DND-41 (cell line): ENCODE data around the gene ABI3BP.

Experiments
- ATAC-seq: fragments of 200-7000 bp; cut with Tn5 transposase; 3 replicates; pipeline ENCODE4 v1.9.1; 2021; ENCODE audit warnings: low read depth; ENCODE audit not compliant: insufficient read depth
- DNase-seq: peaks from one replicate; pipeline ENCODE4 v3.0.0-alpha.2; 2020
- H2AFZ ChIP-seq: 2 replicates; pipeline ENCODE4 v1.6.0; 2012; ENCODE audit warnings: low read depth, low read length
- H3K27ac ChIP-seq: 2 replicates; pipeline ENCODE4 v1.5.1; 2012; ENCODE audit warnings: low read length, inconsistent platforms
- H3K27me3 ChIP-seq: fragments of 200-600 bp; sonication (generic); 2 replicates; pipeline ENCODE4 v1.6.0; 2012; ENCODE audit warnings: low read length, mild to moderate bottlenecking, inconsistent platforms; ENCODE audit not compliant: insufficient read depth, poor library complexity
- H3K36me3 ChIP-seq: 2 replicates; pipeline ENCODE4 v1.5.1; 2012; ENCODE audit warnings: low read length, inconsistent platforms; ENCODE audit not compliant: insufficient read depth
- H3K4me1 ChIP-seq: 2 replicates; pipeline ENCODE4 v1.5.1; 2012; ENCODE audit warnings: mild to moderate bottlenecking, low read length; ENCODE audit not compliant: insufficient read depth
- H3K4me2 ChIP-seq: 2 replicates; pipeline ENCODE4 v1.6.0; 2012; ENCODE audit warnings: mild to moderate bottlenecking, moderate library complexity, low read length, inconsistent platforms; ENCODE audit not compliant: insufficient read depth
- H3K4me3 ChIP-seq, 2 experiments: fragments of 200-600 bp in 1 of 2; shearing (Covaris generic) in 1 of 2; 2 replicates each; pipeline ENCODE4 v1.5.1; 2012 to 2016; ENCODE audit warnings: inconsistent platforms in 2 of 2, low read length in 2 of 2, mild to moderate bottlenecking in 2 of 2, low read depth in 1 of 2, moderate library complexity in 1 of 2
- H3K79me2 ChIP-seq: 2 replicates; pipeline ENCODE4 v1.6.0; 2012; ENCODE audit warnings: low read length, inconsistent platforms; ENCODE audit not compliant: insufficient read depth
- H3K9ac ChIP-seq: 2 replicates; pipeline ENCODE4 v1.6.0; 2012; ENCODE audit warnings: low read depth, mild to moderate bottlenecking, inconsistent platforms, low read length, moderate library complexity
- H3K9me3 ChIP-seq: 2 replicates; pipeline ENCODE4 v1.5.1; 2012; ENCODE audit warnings: low read length, moderate library complexity, mild to moderate bottlenecking, inconsistent platforms; ENCODE audit not compliant: insufficient read depth, severe bottlenecking
- H4K20me1 ChIP-seq: 2 replicates; pipeline ENCODE4 v1.6.0; 2012; ENCODE audit warnings: low read length; ENCODE audit not compliant: insufficient read depth
- CTCF ChIP-seq: IDR thresholded peaks from 2 replicates; pipeline ENCODE4 v1.5.1; 2012; ENCODE audit warnings: borderline replicate concordance, low read length, moderate library complexity, mild to moderate bottlenecking; ENCODE audit not compliant: poor library complexity, severe bottlenecking; ENCODE audit errors: extremely low read depth
- EZH2 ChIP-seq: IDR thresholded peaks from 3 replicates; pipeline ENCODE4 v1.6.1; 2012; ENCODE audit warnings: borderline replicate concordance, low read depth, mild to moderate bottlenecking, moderate library complexity, low read length, inconsistent platforms; ENCODE audit not compliant: severe bottlenecking

Gene ABI3BP

GRCh38 chr3:100726706-100727105 is 266.5 kb downstream of the ABI3BP start:
- ATAC-seq: 0 out of 3 replicates have a peak, but pooled peaks have one; percentile 19
- Histone ChIP-seq H3K27me3 (no peaks in the 10 kb centered on the region), H3K4me1 (no peaks in the 10 kb centered on the region), H3K9me3 (no peaks in the 10 kb centered on the region), H2AFZ (no peak overlapping the region), H3K27ac (no peak overlapping the region), H3K36me3 (peaks cover 87% of the 10 kb centered on the region), H4K20me1 (peaks cover 34% of the 10 kb centered on the region), H3K9ac (no peak overlapping the region), H3K4me2 (no peak overlapping the region), H3K4me3 (no peak overlapping the region), H3K79me2 (peaks cover 82% of the 10 kb centered on the region)
- TF ChIP-seq EZH2 (no peak), CTCF (no peak)
- no peak for DNase-seq

- TF ChIP-seq EZH2 (no peak), CTCF (no peak)
- ATAC-seq: 0 out of 3 replicates have a peak, but pooled peaks have one; percentile 12
- Histone ChIP-seq H3K4me1 (no peaks in the 10 kb centered on the region), H3K27ac (no peak overlapping the region), H3K79me2 (peaks cover 83% of the 10 kb centered on the region), H3K9me3 (no peaks in the 10 kb centered on the region), H3K9ac (no peak overlapping the region), H3K4me3 (no peak overlapping the region), H3K36me3 (peaks cover 87% of the 10 kb centered on the region), H3K4me2 (no peak overlapping the region), H3K27me3 (no peaks in the 10 kb centered on the region), H2AFZ (no peak overlapping the region), H4K20me1 (peaks cover 32% of the 10 kb centered on the region)
- no peak for DNase-seq
Observed at GRCh38 chr3:100725935-100726513, 267.2 kb downstream of the ABI3BP start.

- TF ChIP-seq CTCF: no peak
- no peak for TF ChIP-seq EZH2
- peaks cover 42% of the 10 kb centered on the region; the same call in 1 of the 2 replicates for H4K20me1 ChIP-seq
Observed at GRCh38 chr3:100720426-100720825, 272.8 kb downstream of the ABI3BP start.

More at GRCh38 chr3:100720426-100720825, 272.8 kb downstream of the ABI3BP start:
- Histone ChIP-seq H2AFZ (no peak overlapping the region), H3K9me3 (no peaks in the 10 kb centered on the region), H3K4me2 (no peak overlapping the region), H3K79me2 (peaks cover 95% of the 10 kb centered on the region), H3K4me3 (no peak overlapping the region), H3K36me3 (peaks cover 90% of the 10 kb centered on the region), H3K27ac (no peak overlapping the region), H3K27me3 (no peaks in the 10 kb centered on the region), H3K9ac (no peak overlapping the region), H3K4me1 (peaks cover 6% of the 10 kb centered on the region; the same call in 1 of the 2 replicates)
- no peak for ATAC-seq
- no peak for DNase-seq
